ENCODE measurements around the gene LAMA2.

Gene LAMA2

GRCh38 chr6:129542705-129543104 is 659.8 kb downstream of the LAMA2 start:
- Histone ChIP-seq H2BK5ac (ENCODE audit: low read depth, low read length, poor library complexity, severe bottlenecking) (no peak overlapping the region), H3K9ac (ENCODE audit: low read length) (no peak overlapping the region), H4K91ac (ENCODE audit: low read length) (no peak overlapping the region), H3K27me3 (ENCODE audit: control insufficient read depth in 1 of 2, insufficient read depth in 1 of 2, low read length in 2 of 2) (no peaks in the 10 kb centered on the region), H3K79me1 (replicated peaks; ENCODE audit: low read length, poor library complexity, severe bottlenecking) (peaks cover 3% of the 10 kb centered on the region), H3K4me2 (ENCODE audit: low read length, poor library complexity, severe bottlenecking) (no peak overlapping the region), H3K23ac (ENCODE audit: low read length in 2 of 2) (no peak overlapping the region), H3K4me1 (ENCODE audit: control insufficient read depth, insufficient read depth, low read depth, low read length) (peaks cover 2% of the 10 kb centered on the region), H3K36me3 (ENCODE audit: control insufficient read depth in 1 of 2, insufficient read depth in 2 of 2, low read depth in 1 of 2, low read length in 2 of 2) (peaks cover 17 to 42% of the 10 kb centered on the region in 2 experiments), H2BK120ac (ENCODE audit: low read depth, low read length) (no peak overlapping the region), H2BK12ac (ENCODE audit: low read length in 2 of 2) (no peak overlapping the region), H2BK15ac (ENCODE audit: low read depth, poor library complexity, severe bottlenecking) (no peak overlapping the region), H3K4me3 (ENCODE audit: insufficient read depth in 1 of 2, low read depth in 1 of 2, low read length in 2 of 2) (no peak overlapping the region), H4K8ac (ENCODE audit: low read length) (no peak overlapping the region), H2AK5ac (ENCODE audit: low read length, severe bottlenecking) (no peak overlapping the region), H3K9me3 (ENCODE audit: control insufficient read depth, low read length) (no peaks in the 10 kb centered on the region), H3K14ac (ENCODE audit: low read length in 2 of 2) (no peak overlapping the region), H3K18ac (ENCODE audit: low read depth in 1 of 2, low read length in 2 of 2) (no peak overlapping the region), H2AFZ (ENCODE audit: low read depth, low read length) (no peak overlapping the region), H3K4ac (ENCODE audit: low read depth in 1 of 2, low read length in 2 of 2) (no peak overlapping the region), H3K27ac (ENCODE audit: low read length, poor library complexity, severe bottlenecking) (no peak overlapping the region)
- no peak for DNase-seq
- 97% methylated on average over 2 of the region's 2 CpGs for WGBS

DNA sequence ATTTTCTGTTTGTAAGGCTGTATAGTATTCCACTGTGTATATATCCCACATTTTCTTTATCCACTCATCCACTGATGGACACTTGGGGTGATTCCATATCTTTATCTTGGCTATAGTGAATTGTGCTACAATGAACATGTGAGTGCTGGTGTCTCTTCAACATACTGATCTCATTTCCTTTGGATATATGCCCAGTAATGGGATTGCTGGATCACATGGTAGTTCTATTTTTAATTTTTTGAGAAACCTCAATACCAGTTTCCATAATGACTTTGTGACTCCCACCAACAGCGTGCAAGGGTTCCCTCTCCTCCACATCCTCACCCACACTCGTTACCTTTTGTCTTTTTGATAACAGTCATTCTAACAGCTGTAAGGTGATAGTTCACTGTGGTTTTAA is 661.0 kb downstream of the LAMA2 start:
- no peak overlapping the region for H4K91ac ChIP-seq (ENCODE audit: low read length)
- no peaks in the 10 kb centered on the region for H3K27me3 ChIP-seq (ENCODE audit: control insufficient read depth in 1 of 2, insufficient read depth in 1 of 2, low read length in 2 of 2)
- no peak overlapping the region for H3K23ac ChIP-seq (ENCODE audit: low read length in 2 of 2)
- H3K9ac ChIP-seq (ENCODE audit: low read length), result no peak overlapping the region
- no peaks in the 10 kb centered on the region for H3K9me3 ChIP-seq (ENCODE audit: control insufficient read depth, low read length)
- H3K4me1 ChIP-seq (ENCODE audit: control insufficient read depth, insufficient read depth, low read depth, low read length), result peaks cover 2% of the 10 kb centered on the region
- H2BK15ac ChIP-seq (ENCODE audit: low read depth, poor library complexity, severe bottlenecking), result no peak overlapping the region
- H2AK5ac ChIP-seq (ENCODE audit: low read length, severe bottlenecking), result no peak overlapping the region
- H3K14ac ChIP-seq (ENCODE audit: low read length in 2 of 2), result no peak overlapping the region
- H3K4ac ChIP-seq (ENCODE audit: low read depth in 1 of 2, low read length in 2 of 2), result no peak overlapping the region
- no peak overlapping the region for H2AFZ ChIP-seq (ENCODE audit: low read depth, low read length)
- H3K4me2 ChIP-seq (ENCODE audit: low read length, poor library complexity, severe bottlenecking), result no peak overlapping the region
- peaks cover 11 to 35% of the 10 kb centered on the region in 2 experiments for H3K36me3 ChIP-seq (ENCODE audit: control insufficient read depth in 1 of 2, insufficient read depth in 2 of 2, low read depth in 1 of 2, low read length in 2 of 2)
- no peak overlapping the region for H2BK5ac ChIP-seq (ENCODE audit: low read depth, low read length, poor library complexity, severe bottlenecking)
- no peak overlapping the region for H2BK12ac ChIP-seq (ENCODE audit: low read length in 2 of 2)
- no peak overlapping the region for H3K4me3 ChIP-seq (ENCODE audit: insufficient read depth in 1 of 2, low read depth in 1 of 2, low read length in 2 of 2)
- H2BK120ac ChIP-seq (ENCODE audit: low read depth, low read length), result no peak overlapping the region
- no peak for DNase-seq
- peaks cover 3% of the 10 kb centered on the region for H3K79me1 ChIP-seq (replicated peaks; ENCODE audit: low read length, poor library complexity, severe bottlenecking)
- no peak overlapping the region for H3K27ac ChIP-seq (ENCODE audit: low read length, poor library complexity, severe bottlenecking)
- WGBS, result 100% methylated on average over 2 of the region's 2 CpGs
- H4K8ac ChIP-seq (ENCODE audit: low read length), result no peak overlapping the region
- H3K18ac ChIP-seq (ENCODE audit: low read depth in 1 of 2, low read length in 2 of 2), result no peak overlapping the region

- no peak overlapping the region for H3K18ac ChIP-seq (ENCODE audit: low read depth in 1 of 2, low read length in 2 of 2)
Measured at GRCh38 chr6:129544892-129545612, 662.1 kb downstream of the LAMA2 start.

GRCh38 chr6:129546702-129547101 is 663.8 kb downstream of the LAMA2 start:
- no peak overlapping the region for H2BK120ac ChIP-seq (ENCODE audit: low read depth, low read length)
- H3K9me3 ChIP-seq (ENCODE audit: control insufficient read depth, low read length), result no peaks in the 10 kb centered on the region
- H3K27me3 ChIP-seq (ENCODE audit: control insufficient read depth in 1 of 2, insufficient read depth in 1 of 2, low read length in 2 of 2), result no peaks in the 10 kb centered on the region
- no peak overlapping the region for H3K18ac ChIP-seq (ENCODE audit: low read depth in 1 of 2, low read length in 2 of 2)
- H3K36me3 ChIP-seq (ENCODE audit: control insufficient read depth in 1 of 2, insufficient read depth in 2 of 2, low read depth in 1 of 2, low read length in 2 of 2), result peaks cover 6 to 31% of the 10 kb centered on the region in 2 experiments
- peaks cover 2% of the 10 kb centered on the region for H3K4me1 ChIP-seq (ENCODE audit: control insufficient read depth, insufficient read depth, low read depth, low read length)
- no peak overlapping the region for H3K14ac ChIP-seq (ENCODE audit: low read length in 2 of 2)
- no peak overlapping the region for H3K9ac ChIP-seq (ENCODE audit: low read length)
- no peak overlapping the region for H3K4me2 ChIP-seq (ENCODE audit: low read length, poor library complexity, severe bottlenecking)
- no peak overlapping the region for H4K91ac ChIP-seq (ENCODE audit: low read length)
- H2BK5ac ChIP-seq (ENCODE audit: low read depth, low read length, poor library complexity, severe bottlenecking), result no peak overlapping the region
- no peak for DNase-seq
- peaks cover 3% of the 10 kb centered on the region for H3K79me1 ChIP-seq (replicated peaks; ENCODE audit: low read length, poor library complexity, severe bottlenecking)
- no peak overlapping the region for H3K4me3 ChIP-seq (ENCODE audit: insufficient read depth in 1 of 2, low read depth in 1 of 2, low read length in 2 of 2)
- H3K23ac ChIP-seq (ENCODE audit: low read length in 2 of 2), result no peak overlapping the region
- no peak overlapping the region for H2AFZ ChIP-seq (ENCODE audit: low read depth, low read length)
- H2BK15ac ChIP-seq (ENCODE audit: low read depth, poor library complexity, severe bottlenecking), result no peak overlapping the region
- no peak overlapping the region for H4K8ac ChIP-seq (ENCODE audit: low read length)
- no peak overlapping the region for H2AK5ac ChIP-seq (ENCODE audit: low read length, severe bottlenecking)
- H3K27ac ChIP-seq (ENCODE audit: low read length, poor library complexity, severe bottlenecking), result no peak overlapping the region
- no peak overlapping the region for H3K4ac ChIP-seq (ENCODE audit: low read depth in 1 of 2, low read length in 2 of 2)
- no peak overlapping the region for H2BK12ac ChIP-seq (ENCODE audit: low read length in 2 of 2)
- WGBS, result 73% methylated on average over 1 of the region's 4 CpGs

More at GRCh38 chr6:129544892-129545612, 662.1 kb downstream of the LAMA2 start:
- Histone ChIP-seq H2BK15ac (ENCODE audit: low read depth, poor library complexity, severe bottlenecking) (no peak overlapping the region), H3K14ac (ENCODE audit: low read length in 2 of 2) (no peak overlapping the region), H3K79me1 (replicated peaks; ENCODE audit: low read length, poor library complexity, severe bottlenecking) (peaks cover 3% of the 10 kb centered on the region), H3K4me2 (ENCODE audit: low read length, poor library complexity, severe bottlenecking) (no peak overlapping the region), H3K4ac (ENCODE audit: low read depth in 1 of 2, low read length in 2 of 2) (no peak overlapping the region), H3K27ac (ENCODE audit: low read length, poor library complexity, severe bottlenecking) (no peak overlapping the region), H2AFZ (ENCODE audit: low read depth, low read length) (no peak overlapping the region), H2BK120ac (ENCODE audit: low read depth, low read length) (no peak overlapping the region), H3K4me3 (ENCODE audit: insufficient read depth in 1 of 2, low read depth in 1 of 2, low read length in 2 of 2) (no peak overlapping the region), H3K4me1 (ENCODE audit: control insufficient read depth, insufficient read depth, low read depth, low read length) (peaks cover 2% of the 10 kb centered on the region), H4K91ac (ENCODE audit: low read length) (no peak overlapping the region), H3K9ac (ENCODE audit: low read length) (no peak overlapping the region), H3K36me3 (ENCODE audit: control insufficient read depth in 1 of 2, insufficient read depth in 2 of 2, low read depth in 1 of 2, low read length in 2 of 2) (peaks cover 6 to 28% of the 10 kb centered on the region in 2 experiments), H4K8ac (ENCODE audit: low read length) (no peak overlapping the region), H3K23ac (ENCODE audit: low read length in 2 of 2) (no peak overlapping the region), H3K27me3 (ENCODE audit: control insufficient read depth in 1 of 2, insufficient read depth in 1 of 2, low read length in 2 of 2) (no peaks in the 10 kb centered on the region), H2BK12ac (ENCODE audit: low read length in 2 of 2) (no peak overlapping the region), H2AK5ac (ENCODE audit: low read length, severe bottlenecking) (no peak overlapping the region), H2BK5ac (ENCODE audit: low read depth, low read length, poor library complexity, severe bottlenecking) (no peak overlapping the region), H3K9me3 (ENCODE audit: control insufficient read depth, low read length) (no peaks in the 10 kb centered on the region)
- DNase-seq, result no peak
- WGBS, result 99% methylated on average over 7 of the region's 8 CpGs

Data from mesenchymal stem cell (in vitro differentiated cells and primary cell).